ELF-1 (cell line): ENCODE measurements around the gene CDH13.

Experiments used
- DNase-seq: peaks from one replicate; pipeline ENCODE4 v3.0.0-alpha.2; 2016; ENCODE audit warnings: low read depth, low spot score

The CDH13 gene

GRCh38 chr16:83285921-83286320, 659.2 kb downstream of the CDH13 start:
- no peak for DNase-seq

GRCh38 chr16:83296505-83296904, 669.7 kb downstream of the CDH13 start:
- no peak for DNase-seq

GRCh38 chr16:83298541-83298940, 671.8 kb downstream of the CDH13 start:
- no peak for DNase-seq

GRCh38 chr16:83300326-83300725, 673.6 kb downstream of the CDH13 start:
- no peak for DNase-seq

- no peak for DNase-seq
These were observed 675.2 kb downstream of the CDH13 start for GRCh38 chr16:83301971-83302370.

- DNase-seq = no peak
These were observed 676.1 kb downstream of the CDH13 start for GRCh38 chr16:83302853-83303252.

GRCh38 chr16:83305092-83305491, 678.3 kb downstream of the CDH13 start:
- DNase-seq = no peak

- no peak for DNase-seq
These were observed 680.3 kb downstream of the CDH13 start for GRCh38 chr16:83306961-83307593.

- DNase-seq = no peak
These were observed 680.8 kb downstream of the CDH13 start for GRCh38 chr16:83307594-83307992.

- DNase-seq = no peak
These were observed 681.6 kb downstream of the CDH13 start for GRCh38 chr16:83308414-83308813.

GRCh38 chr16:83310816-83311215, 684.0 kb downstream of the CDH13 start:
- DNase-seq = no peak

GRCh38 chr16:83312015-83312717, 685.4 kb downstream of the CDH13 start:
- no peak for DNase-seq

GRCh38 chr16:83312718-83313245, 686.0 kb downstream of the CDH13 start:
- no peak for DNase-seq

GRCh38 chr16:83315271-83315670, 688.5 kb downstream of the CDH13 start:
- no peak for DNase-seq

- no peak for DNase-seq
These were observed 689.7 kb downstream of the CDH13 start for GRCh38 chr16:83316458-83316857.

GRCh38 chr16:83318390-83318789, 691.6 kb downstream of the CDH13 start:
- DNase-seq = no peak

- DNase-seq = no peak
These were observed 702.2 kb downstream of the CDH13 start for GRCh38 chr16:83328936-83329335.

GRCh38 chr16:83329441-83329840, 702.7 kb downstream of the CDH13 start:
- no peak for DNase-seq

- no peak for DNase-seq
These were observed 703.5 kb downstream of the CDH13 start for GRCh38 chr16:83330251-83330650.

GRCh38 chr16:83335076-83335475, 708.3 kb downstream of the CDH13 start:
- no peak for DNase-seq

- DNase-seq = no peak
These were observed 709.8 kb downstream of the CDH13 start for GRCh38 chr16:83336603-83337002.

- no peak for DNase-seq
These were observed 711.4 kb downstream of the CDH13 start for GRCh38 chr16:83338138-83338537.

- no peak for DNase-seq
These were observed 712.2 kb downstream of the CDH13 start for GRCh38 chr16:83338941-83339340.
